Measurements from ENCODE around the gene FUCA2. TPM values are rescaled to one million over a fixed set of nuclear protein-coding genes. Genes with fewer than 3 reads are reported as not detected.

The FUCA2 gene
- total RNA-seq, 4 donors from 2014 or later, result 19.4 to 28.4 (median 23.9) TPM

- no peak for ATAC-seq
- H3K27me3 ChIP-seq, result no peaks in the 10 kb centered on the region
- H3K36me3 ChIP-seq, result no peaks in the 10 kb centered on the region
- H3K27ac ChIP-seq, result no peak overlapping the region
- 70 to 71% methylated on average over 3 of the region's 3 CpGs for WGBS, 2 donors (ENCODE audit: low coverage in 1 of 2)
- TF ChIP-seq POLR2AphosphoS5 (IDR thresholded peaks at IDR 0.05) (no peak), CTCF (IDR thresholded peaks at IDR 0.05) (no peak), POLR2A (IDR thresholded peaks at IDR 0.05) (no peak), EP300 (IDR thresholded peaks at IDR 0.05) (no peak)
- no peak overlapping the region for H3K4me3 ChIP-seq
- H3K9me3 ChIP-seq, result no peaks in the 10 kb centered on the region
- no peaks in the 10 kb centered on the region for H3K4me1 ChIP-seq
Measured at GRCh38 chr6:143545976-143546547, 34.5 kb upstream of the FUCA2 start.

- no peaks in the 10 kb centered on the region for H3K27me3 ChIP-seq
- no peak for ATAC-seq
- no peaks in the 10 kb centered on the region for H3K36me3 ChIP-seq
- no peaks in the 10 kb centered on the region for H3K4me1 ChIP-seq
- WGBS, 2 donors (ENCODE audit: low coverage in 1 of 2), result 54 to 80% methylated on average over 2 of the region's 2 CpGs
- H3K4me3 ChIP-seq, result no peak overlapping the region
- H3K9me3 ChIP-seq, result no peaks in the 10 kb centered on the region
- H3K27ac ChIP-seq, result no peak overlapping the region
- TF ChIP-seq CTCF (IDR thresholded peaks at IDR 0.05) (no peak), EP300 (IDR thresholded peaks at IDR 0.05) (no peak), POLR2A (IDR thresholded peaks at IDR 0.05) (no peak), POLR2AphosphoS5 (IDR thresholded peaks at IDR 0.05) (no peak)
Measured at GRCh38 chr6:143545165-143545564, 33.6 kb upstream of the FUCA2 start.

- no peaks in the 10 kb centered on the region for H3K9me3 ChIP-seq
- no peaks in the 10 kb centered on the region for H3K36me3 ChIP-seq
- 86 to 92% methylated on average over 4 of the region's 4 CpGs for WGBS, 2 donors (ENCODE audit: low coverage in 1 of 2)
- H3K27ac ChIP-seq, result no peak overlapping the region
- no peak for TF ChIP-seq CTCF (IDR thresholded peaks at IDR 0.05)
- no peak for TF ChIP-seq POLR2A (IDR thresholded peaks at IDR 0.05)
- no peak for TF ChIP-seq EP300 (IDR thresholded peaks at IDR 0.05)
- TF ChIP-seq POLR2AphosphoS5 (IDR thresholded peaks at IDR 0.05), result no peak
- no peak for ATAC-seq
- H3K4me1 ChIP-seq, result no peaks in the 10 kb centered on the region
- H3K27me3 ChIP-seq, result no peaks in the 10 kb centered on the region
- no peak overlapping the region for H3K4me3 ChIP-seq
Measured at GRCh38 chr6:143544011-143544696, 32.6 kb upstream of the FUCA2 start.

- no peak for TF ChIP-seq POLR2A (IDR thresholded peaks at IDR 0.05)
- no peak for TF ChIP-seq POLR2AphosphoS5 (IDR thresholded peaks at IDR 0.05)
- TF ChIP-seq EP300 (IDR thresholded peaks at IDR 0.05), result no peak
- no peak for TF ChIP-seq CTCF (IDR thresholded peaks at IDR 0.05)
- no peaks in the 10 kb centered on the region for H3K27me3 ChIP-seq
- no peaks in the 10 kb centered on the region for H3K9me3 ChIP-seq
- no peaks in the 10 kb centered on the region for H3K4me1 ChIP-seq
- ATAC-seq, result no peak
- no peak overlapping the region for H3K27ac ChIP-seq
- no peak overlapping the region for H3K4me3 ChIP-seq
- 91% methylated on average over 1 of the region's 1 CpG; no CpG with 5 or more reads in 1 of the 2 donors for WGBS, 2 donors (ENCODE audit: low coverage in 1 of 2)
- H3K36me3 ChIP-seq, result no peaks in the 10 kb centered on the region
Measured at GRCh38 chr6:143543435-143543834, 31.9 kb upstream of the FUCA2 start.

GRCh38 chr6:143542888-143543287 is 31.4 kb upstream of the FUCA2 start:
- H3K27me3 ChIP-seq, result no peaks in the 10 kb centered on the region
- H3K4me1 ChIP-seq, result peaks cover 0 to 5% (median 2%) of the 10 kb centered on the region in 3 donors
- no peaks in the 10 kb centered on the region for H3K9me3 ChIP-seq
- H3K36me3 ChIP-seq, result no peaks in the 10 kb centered on the region
- no peak for TF ChIP-seq CTCF (IDR thresholded peaks at IDR 0.05)
- TF ChIP-seq POLR2A (IDR thresholded peaks at IDR 0.05), result no peak
- no peak for TF ChIP-seq POLR2AphosphoS5 (IDR thresholded peaks at IDR 0.05)
- TF ChIP-seq EP300 (IDR thresholded peaks at IDR 0.05), result no peak
- no peak overlapping the region for H3K4me3 ChIP-seq
- WGBS, 2 donors (ENCODE audit: low coverage in 1 of 2), result 100% methylated on average over 1 of the region's 2 CpGs; no CpG with 5 or more reads in 1 of the 2 donors
- ATAC-seq, result no peak
- H3K27ac ChIP-seq, result no peak overlapping the region
